OCI-LY3 (cell line): ENCODE data around the gene EIPR1.

ENCODE experiments used
- EZH2phosphoT487 ChIP-seq: fragments of 200-600 bp; shearing (Covaris generic); IDR thresholded peaks from 2 replicates; pipeline ENCODE4 v1.6.1; 2018; ENCODE audit warnings: antibody characterized with exemption, mixed run types, low read depth
- TF ChIP-seq, protein P1 (sequence below): fragments of 200-600, 300-600 bp; sonication (generic); IDR thresholded peaks from 2 replicates; pipeline ENCODE4 v1.5.1; 2014; ENCODE audit warnings: antibody characterized with exemption, low read length, low read depth

DNA sequence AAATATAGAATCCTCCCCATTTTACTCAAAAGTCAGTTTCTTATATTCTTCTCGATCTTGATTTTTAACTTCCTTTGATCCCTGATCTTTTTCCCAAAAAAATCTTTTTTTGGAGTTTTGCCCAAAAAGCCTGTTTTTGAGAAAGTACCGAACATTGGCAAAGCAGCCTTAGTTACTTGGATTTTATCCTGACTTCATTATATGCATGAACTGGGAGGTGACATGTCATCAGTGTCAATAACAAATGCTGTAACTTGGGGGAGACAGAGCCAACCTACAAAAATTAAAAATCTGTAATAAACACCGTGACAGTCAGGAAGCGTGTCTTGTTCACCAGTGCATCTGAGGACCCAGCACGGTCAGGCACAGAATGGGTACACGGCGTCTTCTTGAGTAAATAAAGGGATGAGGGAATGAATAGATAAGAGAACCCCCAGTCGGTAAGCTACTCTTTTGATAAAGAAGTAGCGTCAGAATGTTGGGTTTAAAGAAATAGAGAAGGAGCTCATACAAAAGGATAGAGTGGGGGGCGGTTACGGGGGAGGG, 26.8 kb upstream of the EIPR1 start:
- TF ChIP-seq, protein P1, sequence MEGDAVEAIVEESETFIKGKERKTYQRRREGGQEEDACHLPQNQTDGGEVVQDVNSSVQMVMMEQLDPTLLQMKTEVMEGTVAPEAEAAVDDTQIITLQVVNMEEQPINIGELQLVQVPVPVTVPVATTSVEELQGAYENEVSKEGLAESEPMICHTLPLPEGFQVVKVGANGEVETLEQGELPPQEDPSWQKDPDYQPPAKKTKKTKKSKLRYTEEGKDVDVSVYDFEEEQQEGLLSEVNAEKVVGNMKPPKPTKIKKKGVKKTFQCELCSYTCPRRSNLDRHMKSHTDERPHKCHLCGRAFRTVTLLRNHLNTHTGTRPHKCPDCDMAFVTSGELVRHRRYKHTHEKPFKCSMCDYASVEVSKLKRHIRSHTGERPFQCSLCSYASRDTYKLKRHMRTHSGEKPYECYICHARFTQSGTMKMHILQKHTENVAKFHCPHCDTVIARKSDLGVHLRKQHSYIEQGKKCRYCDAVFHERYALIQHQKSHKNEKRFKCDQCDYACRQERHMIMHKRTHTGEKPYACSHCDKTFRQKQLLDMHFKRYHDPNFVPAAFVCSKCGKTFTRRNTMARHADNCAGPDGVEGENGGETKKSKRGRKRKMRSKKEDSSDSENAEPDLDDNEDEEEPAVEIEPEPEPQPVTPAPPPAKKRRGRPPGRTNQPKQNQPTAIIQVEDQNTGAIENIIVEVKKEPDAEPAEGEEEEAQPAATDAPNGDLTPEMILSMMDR: no peak
- no peak for TF ChIP-seq EZH2phosphoT487
